Stimulated activated CD4-positive, alpha-beta T cell treated with anti-CD3 and anti-CD28 coated beads, Interleukin-4, amount 100 ng/mL, for 48 hours (primary cell): ENCODE data around the gene MXRA7.
"Not testable (repeated sequence)": the region's sequence is repeated elsewhere in the genome, so short reads cannot be mapped to it uniquely, and the experiment has no call there.

Experiments used
- DNase-seq, 2 donors: peaks; one replicate each; pipeline ENCODE4 v3.0.0-alpha.2; 2020; ENCODE audit warnings: low read depth in 2 of 2

MXRA7 gene

DNA sequence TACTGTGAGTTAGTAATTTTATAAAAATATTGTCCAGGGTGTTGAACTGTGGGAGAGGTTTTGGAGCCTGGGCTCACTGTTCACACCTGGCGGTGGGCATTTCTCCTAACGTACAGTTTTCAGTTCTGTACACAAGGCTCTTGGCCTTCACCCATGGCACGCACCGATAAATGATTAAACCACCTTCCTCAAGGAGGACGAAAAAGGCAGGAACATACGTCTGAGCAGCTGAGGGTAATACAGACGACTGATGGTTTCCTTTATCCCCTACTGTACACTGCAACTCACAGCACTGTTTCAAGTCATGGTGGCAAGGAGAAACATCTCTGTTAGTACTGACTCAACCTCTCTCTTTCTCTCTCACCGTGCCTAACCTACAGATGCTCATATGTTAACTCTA lies 65.8 kb downstream of the MXRA7 start:
- DNase-seq: no peak

DNA sequence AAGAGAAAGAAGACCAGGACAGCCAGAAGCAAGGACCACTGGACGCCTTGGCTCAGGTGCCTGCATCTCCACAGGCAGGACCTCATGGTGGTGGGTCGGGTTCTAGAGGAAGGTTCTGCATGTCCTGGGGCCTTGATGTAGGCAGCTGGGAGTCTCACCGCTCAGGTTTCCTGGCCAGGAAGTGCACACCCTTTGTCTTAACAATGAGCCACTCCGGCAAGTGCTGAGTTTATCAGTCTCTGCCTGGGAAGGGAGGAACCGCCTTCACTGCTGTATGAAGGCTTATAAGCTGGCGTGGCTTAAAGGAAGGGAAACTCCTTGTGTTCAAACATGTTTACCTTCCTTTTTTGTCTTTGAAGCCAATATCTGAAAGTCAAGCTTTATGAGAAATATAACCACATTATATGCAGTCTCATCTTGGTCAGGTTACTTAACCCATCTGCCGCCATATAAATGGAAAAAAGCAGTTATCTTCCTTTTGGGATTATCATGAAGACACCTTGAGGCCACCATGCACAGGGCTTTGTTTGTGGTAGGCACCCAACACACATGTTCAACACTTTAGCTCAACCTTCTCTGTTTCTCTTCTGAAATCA lies 67.1 kb downstream of the MXRA7 start, which contains the start of gene ST6GALNAC1:
Gene ST6GALNAC1, minus strand, starts transcription at position 205 of the 596 bp plus-strand sequence. Its CDS starts 119 bp downstream, at position 86.
- no peak for DNase-seq

DNA sequence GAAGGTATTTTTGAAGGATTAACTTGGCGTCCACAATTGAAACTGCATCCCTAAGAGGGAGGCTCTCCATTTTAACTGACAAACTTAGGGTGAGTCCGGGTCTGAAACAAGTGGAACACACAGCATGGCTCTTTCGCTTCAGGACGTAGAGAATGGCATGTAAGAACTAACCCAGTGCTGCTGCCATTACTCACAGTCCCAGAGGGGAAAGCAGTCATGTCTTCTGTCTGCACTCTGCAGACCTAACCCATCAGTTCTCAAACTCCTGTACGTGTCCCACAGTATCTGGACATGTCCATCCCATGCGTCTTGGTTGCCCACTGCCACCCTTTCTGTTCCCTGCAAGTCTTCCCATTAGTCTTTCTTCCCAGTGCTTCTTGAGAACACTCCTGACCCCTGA lies 67.8 kb downstream of the MXRA7 start:
- no peak for DNase-seq

DNA sequence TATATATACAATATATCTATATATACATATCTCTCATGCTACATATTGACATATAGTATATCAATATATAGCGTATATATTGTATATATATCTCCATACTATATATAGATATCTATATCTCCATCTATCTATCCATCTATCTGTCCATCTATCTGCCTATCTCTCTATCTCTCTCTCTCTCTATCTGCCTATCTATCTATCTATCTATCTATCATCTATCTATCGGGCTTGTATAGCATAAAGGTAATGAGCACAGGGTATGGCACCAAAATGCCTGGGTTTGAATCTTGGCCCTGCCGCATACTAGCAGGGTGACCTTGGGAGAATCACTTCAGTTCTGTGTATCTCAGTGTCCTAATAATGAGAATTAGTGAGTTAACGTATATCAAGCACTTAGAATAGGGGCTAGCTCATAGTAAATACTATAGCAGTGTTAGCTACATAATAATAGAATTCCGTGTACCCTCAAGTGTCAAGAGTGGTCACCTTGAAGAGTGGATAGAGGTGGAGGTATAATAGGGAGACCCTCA lies 68.7 kb downstream of the MXRA7 start:
- DNase-seq: no peak

DNA sequence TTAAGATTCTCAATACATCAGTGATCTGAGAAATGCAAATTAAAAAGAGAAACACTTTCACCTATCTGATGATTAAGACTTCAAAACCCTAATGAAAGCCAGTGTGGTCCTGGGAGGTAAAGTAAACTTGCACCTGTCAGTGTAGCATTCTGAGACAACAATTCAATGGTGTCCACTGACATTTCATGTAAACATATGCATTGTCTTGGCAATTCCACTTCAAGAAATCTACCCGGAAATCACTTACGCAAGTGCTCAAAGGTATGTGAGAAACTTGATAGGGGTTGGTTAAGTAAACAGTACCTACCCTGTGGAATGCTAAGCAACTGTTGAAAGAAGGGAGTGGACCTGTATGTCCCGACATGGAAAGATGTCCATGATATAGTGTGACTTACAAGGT lies 69.3 kb downstream of the MXRA7 start:
- no peak for DNase-seq

DNA sequence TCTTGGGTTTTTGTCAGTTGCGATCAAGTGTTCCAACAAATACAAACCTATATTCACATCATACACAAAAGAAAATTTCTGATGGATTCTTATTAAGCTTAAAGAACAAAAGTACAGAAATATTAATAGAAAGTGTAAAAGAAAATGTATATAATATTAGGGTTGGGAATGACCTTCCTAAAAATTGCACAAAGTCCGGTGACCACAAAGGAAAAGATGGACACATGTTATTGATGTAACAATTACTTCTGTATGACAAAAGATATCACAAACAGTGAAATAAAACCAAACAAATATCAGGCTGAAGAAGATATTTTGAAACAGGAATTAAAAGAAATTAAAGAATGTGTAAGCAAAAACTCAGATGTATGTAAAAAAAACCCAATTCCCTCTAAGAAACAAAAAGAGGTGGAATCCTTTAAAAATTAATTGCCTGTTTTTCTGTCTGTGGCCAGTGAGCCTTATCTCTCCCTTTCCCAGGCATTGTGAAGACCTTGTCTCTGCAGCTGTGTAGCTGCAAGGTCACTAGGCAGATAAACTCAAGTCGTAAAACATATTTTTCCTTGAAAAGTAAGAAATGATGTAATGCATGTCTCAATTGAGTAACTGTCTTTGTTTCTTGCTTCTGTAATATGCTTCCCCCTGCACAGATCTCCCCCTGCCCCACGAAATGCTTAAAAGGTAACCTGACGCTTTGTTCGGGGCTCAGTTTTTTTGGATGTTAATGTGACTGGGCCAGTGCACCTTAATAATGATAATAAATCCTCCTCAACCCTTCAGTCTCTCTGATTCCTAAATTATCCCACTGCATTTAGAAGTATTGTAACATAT lies 70.0 kb downstream of the MXRA7 start:
- no peak for DNase-seq

DNA sequence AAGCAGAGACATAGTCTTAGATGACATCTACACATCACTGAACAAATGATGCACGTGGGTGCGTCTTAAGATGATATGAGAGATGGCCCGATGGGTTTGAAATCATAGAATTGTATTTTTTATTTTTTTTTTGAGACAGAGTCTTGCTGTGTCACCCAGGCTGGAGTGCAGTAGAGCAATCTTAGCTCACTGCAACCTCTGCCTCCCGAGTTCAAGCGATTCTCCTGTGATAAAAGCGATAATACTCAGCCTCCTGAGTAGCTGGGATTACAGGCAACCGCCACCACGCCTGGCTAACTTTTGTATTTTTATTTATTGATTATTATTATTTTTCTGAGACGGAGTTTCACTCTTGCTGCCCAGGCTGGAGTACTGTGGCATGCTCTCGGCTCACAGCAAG lies 72.5 kb downstream of the MXRA7 start:
- no peak for DNase-seq

DNA sequence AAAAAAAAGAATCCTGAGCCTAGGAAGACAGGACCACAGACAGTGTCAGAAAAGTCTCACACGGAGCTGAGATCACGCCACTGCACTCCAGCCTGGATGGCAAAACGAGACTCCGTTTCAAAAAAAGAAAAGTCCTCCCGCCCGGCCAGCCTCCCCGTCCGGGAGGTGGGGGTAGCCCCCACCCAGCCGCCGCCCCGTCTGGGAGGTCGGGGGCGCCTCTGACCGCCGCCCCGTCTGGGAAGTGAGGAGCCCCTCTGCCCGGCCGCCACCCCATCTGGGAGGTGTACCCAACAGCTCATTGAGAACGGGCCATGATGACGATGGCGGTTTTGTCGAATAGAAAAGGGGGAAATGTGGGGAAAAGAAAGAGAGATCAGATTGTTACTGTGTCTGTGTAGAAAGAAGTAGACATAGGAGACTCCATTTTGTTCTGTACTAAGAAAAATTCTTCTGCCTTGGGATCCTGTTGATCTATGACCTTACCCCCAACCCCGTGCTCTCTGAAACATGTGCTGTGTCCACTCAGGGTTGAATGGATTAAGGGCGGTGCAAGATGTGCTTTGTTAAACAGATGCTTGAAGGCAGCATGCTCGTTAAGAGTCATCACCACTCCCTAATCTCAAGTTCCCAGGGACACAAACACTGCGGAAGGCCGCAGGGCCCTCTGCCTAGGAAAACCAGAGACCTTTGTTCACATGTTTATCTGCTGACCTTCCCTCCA lies 74.1 kb downstream of the MXRA7 start:
- not testable (repeated sequence) for DNase-seq

DNA sequence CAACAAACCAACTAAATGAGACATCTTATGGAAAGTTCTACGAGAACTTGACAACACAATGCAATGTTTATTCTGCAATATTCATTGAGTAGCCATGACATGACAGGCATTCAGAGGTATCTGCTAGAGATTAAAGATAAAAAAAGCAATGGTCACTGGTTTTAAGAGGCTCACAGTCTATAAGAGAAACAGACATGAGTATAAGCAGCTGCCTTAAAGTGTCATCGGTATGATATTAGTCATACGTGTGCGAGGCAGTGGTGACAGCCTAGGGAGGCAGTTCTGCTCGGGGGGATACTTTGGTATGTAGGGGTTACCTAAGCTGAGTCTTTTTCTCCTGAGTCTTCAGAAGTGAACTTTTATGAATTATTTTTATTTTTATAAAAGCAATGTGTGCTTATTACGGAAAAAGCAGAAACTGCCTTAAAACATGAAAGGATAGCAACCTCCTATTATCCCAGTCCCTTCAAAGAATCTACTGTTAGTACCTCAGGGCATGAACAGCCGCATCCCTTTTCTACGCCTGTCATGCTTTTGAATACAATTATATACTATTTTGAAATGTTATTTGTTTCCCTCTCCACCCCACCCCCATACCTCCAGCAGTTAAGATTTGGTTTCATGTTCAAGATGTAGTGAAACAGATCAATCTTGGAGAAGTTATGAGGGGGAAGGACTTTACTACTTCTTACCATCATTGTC lies 75.0 kb downstream of the MXRA7 start:
- DNase-seq: no peak

DNA sequence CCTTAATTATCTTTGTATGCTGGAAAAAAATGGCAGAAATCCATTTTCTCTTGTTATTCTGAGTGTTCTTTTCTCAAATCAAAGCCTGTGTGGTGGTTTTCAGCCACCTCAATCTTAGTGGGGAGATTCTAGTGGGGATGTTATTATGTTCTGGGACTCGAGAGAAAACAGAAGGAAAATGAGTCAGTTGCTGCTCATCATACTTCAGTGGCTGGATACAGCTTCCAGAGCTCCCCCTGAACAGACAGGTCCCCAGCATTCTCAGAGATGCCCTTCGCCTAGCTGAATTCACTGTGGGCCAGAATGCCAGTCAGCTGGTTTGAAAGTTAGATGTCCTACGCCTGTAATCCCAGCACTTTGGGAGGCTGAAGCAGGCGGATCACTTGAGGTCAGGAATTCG lies 75.7 kb downstream of the MXRA7 start:
- DNase-seq: no peak

DNA sequence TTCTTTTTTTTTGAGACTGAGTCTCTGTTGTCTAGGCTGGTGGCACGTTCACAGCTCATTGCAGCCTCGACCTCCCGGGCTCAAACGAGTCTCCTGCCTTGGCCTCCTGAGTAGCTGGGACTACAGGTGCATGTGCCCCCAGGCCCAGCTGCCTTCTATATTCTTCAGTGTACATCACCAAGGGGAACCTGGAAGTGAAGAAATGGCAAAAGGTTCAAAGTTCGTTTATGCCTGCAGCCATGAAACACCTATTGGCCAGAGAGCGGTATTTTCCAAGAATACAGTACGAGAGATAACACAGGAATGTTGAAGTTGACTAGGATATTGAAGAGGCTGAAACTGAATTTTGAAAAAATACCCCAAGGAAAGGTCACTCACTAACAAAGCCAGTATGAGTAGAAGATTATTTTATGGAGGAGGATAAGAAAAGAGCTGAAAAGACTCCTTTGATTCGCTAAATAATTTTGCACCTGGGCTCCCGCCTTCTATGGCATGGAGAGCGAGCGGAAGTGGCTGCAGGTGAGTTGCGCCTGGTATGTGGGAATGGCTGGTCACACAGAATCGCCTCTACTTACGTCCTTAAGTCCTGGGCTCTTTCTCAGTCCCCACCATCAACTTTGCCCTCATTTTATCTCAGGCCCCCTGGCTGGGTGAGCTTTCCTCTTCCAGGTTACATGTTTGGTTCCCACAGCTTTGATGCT lies 77.0 kb downstream of the MXRA7 start:
- no peak for DNase-seq

DNA sequence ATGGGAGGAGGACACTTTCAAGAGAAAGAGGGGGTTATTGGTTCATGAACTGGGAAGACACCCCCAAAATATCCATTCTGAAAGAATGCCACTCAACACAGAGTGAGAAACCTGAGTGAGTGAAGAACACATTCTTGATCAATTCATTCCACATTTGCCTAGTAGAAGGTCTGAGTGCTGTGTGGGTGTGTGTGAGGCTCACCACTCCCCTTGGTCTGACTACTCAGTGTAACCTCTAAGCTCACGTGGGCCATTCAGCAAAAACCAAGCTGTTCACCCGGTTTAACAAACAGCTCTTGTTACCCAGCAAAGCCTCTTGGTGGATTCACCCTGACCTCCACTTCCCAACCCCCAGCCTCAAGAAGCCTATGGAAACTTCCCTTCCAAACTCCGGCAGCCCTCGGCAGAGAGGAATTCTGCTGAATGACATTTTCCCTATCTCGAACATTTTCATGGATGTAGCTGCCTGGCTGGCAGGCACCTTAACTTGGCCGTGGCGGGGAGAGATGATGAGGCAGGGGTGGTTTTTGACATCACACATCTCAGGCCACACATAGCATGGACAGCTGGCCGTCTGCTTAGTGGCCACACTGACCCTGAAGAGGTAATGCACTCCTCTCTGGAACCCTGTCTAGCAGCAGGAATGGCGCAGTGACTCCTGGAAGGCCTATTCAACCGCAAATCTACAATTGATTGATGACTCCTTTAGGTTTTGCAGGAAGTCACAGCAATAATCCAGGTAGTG lies 78.8 kb downstream of the MXRA7 start:
- DNase-seq: no peak

DNA sequence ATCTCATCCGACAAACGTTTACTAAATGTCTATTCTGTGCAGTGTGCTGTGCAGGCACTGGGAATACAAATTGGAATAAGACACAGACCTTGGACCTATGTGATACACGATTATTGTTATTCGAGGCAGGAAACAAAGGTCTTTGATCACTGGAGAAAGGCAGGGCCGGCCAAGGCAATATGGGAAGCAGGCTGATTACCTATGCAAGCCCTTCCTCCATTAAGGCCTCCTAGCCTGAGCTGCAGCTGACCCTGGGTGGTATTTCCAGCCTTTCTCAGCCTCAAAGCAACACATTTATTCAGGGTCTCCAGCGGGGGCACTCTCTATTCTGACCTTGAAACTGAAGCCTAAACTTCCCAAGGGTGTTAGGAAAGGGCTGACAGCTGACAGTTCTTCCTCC lies 80.6 kb downstream of the MXRA7 start:
- no peak for DNase-seq
